Esophagus squamous epithelium (tissue), 4 donors: ENCODE data around the gene WDR33.

Source experiments
- POLR2A ChIP-seq, 4 donors: fragments of 450-650 bp; IDR thresholded peaks; one replicate each; pipeline ENCODE4 v1.6.1; 2017; ENCODE audit warnings: antibody characterized with exemption in 4 of 4, mild to moderate bottlenecking in 4 of 4, moderate library complexity in 3 of 4
- TF ChIP-seq, protein P1 (sequence below), 6 experiments: fragments of 450-650 bp in 4 of 6; fragments of 200-600 bp in 2 of 6; sonication (generic) in 2 of 6; IDR thresholded peaks; one replicate each; pipeline ENCODE4 v1.5.1; 2016 to 2019; ENCODE audit warnings: antibody characterized with exemption in 6 of 6, mild to moderate bottlenecking in 4 of 6, moderate library complexity in 4 of 6

DNA sequence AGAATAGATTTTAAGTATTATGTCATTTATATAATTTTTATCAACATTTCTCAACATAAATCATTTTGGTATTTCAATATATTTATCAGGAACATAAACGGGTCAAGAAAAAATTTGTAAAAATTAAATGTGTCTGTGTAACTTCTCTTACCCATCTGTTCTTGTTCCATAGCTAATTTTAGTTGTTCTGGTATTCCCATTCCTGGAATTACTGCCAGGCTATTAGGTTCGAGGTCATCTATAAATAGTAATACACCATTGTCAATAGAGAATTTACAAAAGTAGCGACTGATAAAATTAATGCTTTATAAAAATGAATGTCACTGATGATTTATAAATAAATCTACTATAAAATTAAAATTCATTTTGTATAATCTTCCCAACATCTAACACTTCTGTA is 88.2 kb downstream of the WDR33 start:
- TF ChIP-seq, protein P1, sequence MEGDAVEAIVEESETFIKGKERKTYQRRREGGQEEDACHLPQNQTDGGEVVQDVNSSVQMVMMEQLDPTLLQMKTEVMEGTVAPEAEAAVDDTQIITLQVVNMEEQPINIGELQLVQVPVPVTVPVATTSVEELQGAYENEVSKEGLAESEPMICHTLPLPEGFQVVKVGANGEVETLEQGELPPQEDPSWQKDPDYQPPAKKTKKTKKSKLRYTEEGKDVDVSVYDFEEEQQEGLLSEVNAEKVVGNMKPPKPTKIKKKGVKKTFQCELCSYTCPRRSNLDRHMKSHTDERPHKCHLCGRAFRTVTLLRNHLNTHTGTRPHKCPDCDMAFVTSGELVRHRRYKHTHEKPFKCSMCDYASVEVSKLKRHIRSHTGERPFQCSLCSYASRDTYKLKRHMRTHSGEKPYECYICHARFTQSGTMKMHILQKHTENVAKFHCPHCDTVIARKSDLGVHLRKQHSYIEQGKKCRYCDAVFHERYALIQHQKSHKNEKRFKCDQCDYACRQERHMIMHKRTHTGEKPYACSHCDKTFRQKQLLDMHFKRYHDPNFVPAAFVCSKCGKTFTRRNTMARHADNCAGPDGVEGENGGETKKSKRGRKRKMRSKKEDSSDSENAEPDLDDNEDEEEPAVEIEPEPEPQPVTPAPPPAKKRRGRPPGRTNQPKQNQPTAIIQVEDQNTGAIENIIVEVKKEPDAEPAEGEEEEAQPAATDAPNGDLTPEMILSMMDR (IDR thresholded peaks at IDR 0.05), result no peak
- no peak for TF ChIP-seq POLR2A (IDR thresholded peaks at IDR 0.05)
